HFFc6 (cell line): ENCODE measurements around the gene SPINK8. TPM values are rescaled to one million over a fixed set of nuclear protein-coding genes. Genes with fewer than 3 reads are reported as not detected.

Experiments used
- DNase-seq: peaks from one replicate; pipeline ENCODE4 v3.0.0-alpha.2; 2018
- H3K27ac Mint-ChIP-seq: 2 replicates; pipeline ENCODE4 v1.8.0; 2020; ENCODE audit warnings: mild to moderate bottlenecking, mixed read lengths
- H3K27me3 Mint-ChIP-seq: 2 replicates; pipeline ENCODE4 v1.8.0; 2021; ENCODE audit warnings: mild to moderate bottlenecking, moderate library complexity, mixed read lengths; ENCODE audit not compliant: insufficient read depth
- H3K36me3 Mint-ChIP-seq: 2 replicates; pipeline ENCODE4 v1.8.0; 2021; ENCODE audit warnings: low read depth, mixed read lengths
- H3K4me1 Mint-ChIP-seq: 2 replicates; pipeline ENCODE4 v1.8.0; 2020; ENCODE audit warnings: low read depth, mixed read lengths
- H3K4me3 Mint-ChIP-seq: 2 replicates; pipeline ENCODE4 v1.8.0; 2020; ENCODE audit warnings: mild to moderate bottlenecking, moderate library complexity, mixed read lengths
- H3K9me3 Mint-ChIP-seq: 2 replicates; pipeline ENCODE4 v1.8.0; 2020; ENCODE audit warnings: mild to moderate bottlenecking, mixed read lengths
- CTCF ChIP-seq: fragments of 200-600 bp; sonication (generic); IDR thresholded peaks from 2 replicates; pipeline ENCODE4 v1.5.0; 2021; ENCODE audit warnings: antibody characterized with exemption, mild to moderate bottlenecking
- total RNA-seq, 6 experiments: library from RNA; stranded (reverse); fragmentation: NEBNext Ultra II Directional; extraction: Animal tissue kit (Norgen Biotek cat#: 25700); gene quantifications; 2 replicates in 1 of 6; 3 replicates in 5 of 6; pipeline ENCODE4 v1.2.3, GENCODE V29; 2021

SPINK8 gene
- total RNA-seq, 6 experiments from 2014 or later: not detected

- DNase-seq: no peak
Observed at GRCh38 chr3:48296699-48297098, 36.8 kb downstream of the SPINK8 start.

GRCh38 chr3:48294611-48295263 lies 38.7 kb downstream of the SPINK8 start:
- H3K4me3 Mint-ChIP-seq: no peak overlapping the region
- H3K4me1 Mint-ChIP-seq: peaks cover 3% of the 10 kb centered on the region
- no peaks in the 10 kb centered on the region; the same call in 1 of the 2 replicates for H3K27me3 Mint-ChIP-seq
- H3K27ac Mint-ChIP-seq: no peak overlapping the region
- DNase-seq: no peak
- no peak for TF ChIP-seq CTCF
- H3K36me3 Mint-ChIP-seq: peaks cover 37% of the 10 kb centered on the region
- H3K9me3 Mint-ChIP-seq: no peaks in the 10 kb centered on the region

More at GRCh38 chr3:48296699-48297098, 36.8 kb downstream of the SPINK8 start:
- peaks cover 44% of the 10 kb centered on the region for H3K36me3 Mint-ChIP-seq
- TF ChIP-seq CTCF: no peak
- no peak overlapping the region for H3K27ac Mint-ChIP-seq
- H3K4me3 Mint-ChIP-seq: no peak overlapping the region
- peaks cover 13% of the 10 kb centered on the region for H3K4me1 Mint-ChIP-seq
- peaks cover under 1% of the 10 kb centered on the region for H3K9me3 Mint-ChIP-seq
- no peaks in the 10 kb centered on the region; the same call in 1 of the 2 replicates for H3K27me3 Mint-ChIP-seq

GRCh38 chr3:48289659-48290058 lies 43.8 kb downstream of the SPINK8 start:
- Mint-ChIP-seq H3K9me3 (no peaks in the 10 kb centered on the region), H3K4me1 (peaks cover 8% of the 10 kb centered on the region; the same call in 1 of the 2 replicates), H3K27ac (no peak overlapping the region), H3K4me3 (no peak overlapping the region), H3K27me3 (no peaks in the 10 kb centered on the region; the same call in none of the 2 replicates), H3K36me3 (peaks cover 32% of the 10 kb centered on the region)
- no peak for DNase-seq
- TF ChIP-seq CTCF: no peak

- H3K27ac Mint-ChIP-seq: no peak overlapping the region
- no peaks in the 10 kb centered on the region; the same call in 1 of the 2 replicates for H3K27me3 Mint-ChIP-seq
- peaks cover 11% of the 10 kb centered on the region for H3K36me3 Mint-ChIP-seq
- TF ChIP-seq CTCF: no peak
- no peak overlapping the region for H3K4me3 Mint-ChIP-seq
- DNase-seq: no peak
- peaks cover 8% of the 10 kb centered on the region; the same call in 1 of the 2 replicates for H3K4me1 Mint-ChIP-seq
- H3K9me3 Mint-ChIP-seq: no peaks in the 10 kb centered on the region
Observed at GRCh38 chr3:48287034-48287433, 46.4 kb downstream of the SPINK8 start.

- Mint-ChIP-seq H3K27me3 (no peaks in the 10 kb centered on the region; the same call in 1 of the 2 replicates), H3K36me3 (peaks cover 9% of the 10 kb centered on the region), H3K4me3 (no peak overlapping the region), H3K4me1 (peaks cover 8% of the 10 kb centered on the region; the same call in 1 of the 2 replicates), H3K27ac (no peak overlapping the region), H3K9me3 (no peaks in the 10 kb centered on the region)
- DNase-seq: no peak
- no peak for TF ChIP-seq CTCF
Observed at GRCh38 chr3:48286308-48286707, 47.2 kb downstream of the SPINK8 start.
